ENCODE results near the gene KIF26B. TPM values are rescaled to one million over a fixed set of nuclear protein-coding genes. Genes with fewer than 3 reads are reported as not detected.

KIF26B gene
- polyA plus RNA-seq, 1 donor from 2014 or later, result 6.3 TPM

DNA sequence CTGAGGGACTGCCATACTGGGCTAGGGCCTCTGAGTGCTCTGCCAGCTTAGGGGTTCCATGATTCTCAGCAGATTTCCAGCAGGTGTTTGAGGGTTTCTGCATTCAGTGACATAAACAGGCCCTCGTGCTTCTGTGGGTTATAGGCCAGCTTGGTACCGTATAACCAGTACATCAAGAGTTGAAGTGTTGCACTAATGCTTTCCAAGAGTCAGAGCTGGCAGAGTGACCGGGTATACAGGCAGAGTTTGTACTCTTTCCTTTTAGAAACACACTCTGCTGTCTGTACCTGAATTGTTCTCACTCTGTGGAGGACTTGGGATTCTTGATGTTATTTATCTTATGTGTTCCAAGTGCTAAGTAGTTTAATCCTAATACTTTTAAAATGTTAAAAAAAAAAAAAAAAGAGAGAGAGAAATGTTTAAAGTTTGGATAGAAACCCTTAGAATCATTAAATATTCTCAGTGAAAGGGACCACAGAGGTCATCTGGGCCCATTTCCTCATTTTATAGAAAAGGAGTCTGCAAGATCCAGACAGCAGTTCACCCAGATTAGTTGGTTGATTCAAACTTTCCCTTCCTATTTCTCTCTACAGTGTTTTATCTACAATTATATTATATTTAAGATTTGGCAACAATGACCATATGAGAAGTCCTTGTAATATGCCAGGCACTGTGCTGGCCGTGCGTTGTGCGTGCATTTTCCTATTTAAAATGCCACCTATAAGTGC is 325.8 kb downstream of the KIF26B start:
- TF ChIP-seq POLR2AphosphoS5 (IDR thresholded peaks at IDR 0.05) (no peak), RAD21 (conservative IDR thresholded peaks at IDR 0.05) (no peak), TAF1 (IDR thresholded peaks at IDR 0.05; ENCODE audit: low read depth) (no peak), EZH2 (IDR thresholded peaks at IDR 0.05; ENCODE audit: borderline replicate concordance, insufficient read depth, low read length, poor library complexity, severe bottlenecking) (no peak), SMC3 (conservative IDR thresholded peaks at IDR 0.05; ENCODE audit: poor library complexity) (no peak), EP300 (conservative IDR thresholded peaks at IDR 0.05; ENCODE audit: poor library complexity, severe bottlenecking) (no peak), MXI1 (conservative IDR thresholded peaks at IDR 0.05; ENCODE audit: poor library complexity, severe bottlenecking) (no peak)
- TF ChIP-seq, protein P1, sequence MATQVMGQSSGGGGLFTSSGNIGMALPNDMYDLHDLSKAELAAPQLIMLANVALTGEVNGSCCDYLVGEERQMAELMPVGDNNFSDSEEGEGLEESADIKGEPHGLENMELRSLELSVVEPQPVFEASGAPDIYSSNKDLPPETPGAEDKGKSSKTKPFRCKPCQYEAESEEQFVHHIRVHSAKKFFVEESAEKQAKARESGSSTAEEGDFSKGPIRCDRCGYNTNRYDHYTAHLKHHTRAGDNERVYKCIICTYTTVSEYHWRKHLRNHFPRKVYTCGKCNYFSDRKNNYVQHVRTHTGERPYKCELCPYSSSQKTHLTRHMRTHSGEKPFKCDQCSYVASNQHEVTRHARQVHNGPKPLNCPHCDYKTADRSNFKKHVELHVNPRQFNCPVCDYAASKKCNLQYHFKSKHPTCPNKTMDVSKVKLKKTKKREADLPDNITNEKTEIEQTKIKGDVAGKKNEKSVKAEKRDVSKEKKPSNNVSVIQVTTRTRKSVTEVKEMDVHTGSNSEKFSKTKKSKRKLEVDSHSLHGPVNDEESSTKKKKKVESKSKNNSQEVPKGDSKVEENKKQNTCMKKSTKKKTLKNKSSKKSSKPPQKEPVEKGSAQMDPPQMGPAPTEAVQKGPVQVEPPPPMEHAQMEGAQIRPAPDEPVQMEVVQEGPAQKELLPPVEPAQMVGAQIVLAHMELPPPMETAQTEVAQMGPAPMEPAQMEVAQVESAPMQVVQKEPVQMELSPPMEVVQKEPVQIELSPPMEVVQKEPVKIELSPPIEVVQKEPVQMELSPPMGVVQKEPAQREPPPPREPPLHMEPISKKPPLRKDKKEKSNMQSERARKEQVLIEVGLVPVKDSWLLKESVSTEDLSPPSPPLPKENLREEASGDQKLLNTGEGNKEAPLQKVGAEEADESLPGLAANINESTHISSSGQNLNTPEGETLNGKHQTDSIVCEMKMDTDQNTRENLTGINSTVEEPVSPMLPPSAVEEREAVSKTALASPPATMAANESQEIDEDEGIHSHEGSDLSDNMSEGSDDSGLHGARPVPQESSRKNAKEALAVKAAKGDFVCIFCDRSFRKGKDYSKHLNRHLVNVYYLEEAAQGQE (IDR thresholded peaks at IDR 0.05; ENCODE audit: borderline replicate concordance), result no peak
- TF ChIP-seq, protein P2, sequence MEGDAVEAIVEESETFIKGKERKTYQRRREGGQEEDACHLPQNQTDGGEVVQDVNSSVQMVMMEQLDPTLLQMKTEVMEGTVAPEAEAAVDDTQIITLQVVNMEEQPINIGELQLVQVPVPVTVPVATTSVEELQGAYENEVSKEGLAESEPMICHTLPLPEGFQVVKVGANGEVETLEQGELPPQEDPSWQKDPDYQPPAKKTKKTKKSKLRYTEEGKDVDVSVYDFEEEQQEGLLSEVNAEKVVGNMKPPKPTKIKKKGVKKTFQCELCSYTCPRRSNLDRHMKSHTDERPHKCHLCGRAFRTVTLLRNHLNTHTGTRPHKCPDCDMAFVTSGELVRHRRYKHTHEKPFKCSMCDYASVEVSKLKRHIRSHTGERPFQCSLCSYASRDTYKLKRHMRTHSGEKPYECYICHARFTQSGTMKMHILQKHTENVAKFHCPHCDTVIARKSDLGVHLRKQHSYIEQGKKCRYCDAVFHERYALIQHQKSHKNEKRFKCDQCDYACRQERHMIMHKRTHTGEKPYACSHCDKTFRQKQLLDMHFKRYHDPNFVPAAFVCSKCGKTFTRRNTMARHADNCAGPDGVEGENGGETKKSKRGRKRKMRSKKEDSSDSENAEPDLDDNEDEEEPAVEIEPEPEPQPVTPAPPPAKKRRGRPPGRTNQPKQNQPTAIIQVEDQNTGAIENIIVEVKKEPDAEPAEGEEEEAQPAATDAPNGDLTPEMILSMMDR (IDR thresholded peaks at IDR 0.05; ENCODE audit: poor library complexity, severe bottlenecking), result no peak
- H3K27ac ChIP-seq (ENCODE audit: low read length), result peak overlapping the region; percentile 72
- H3K9me2 ChIP-seq (ENCODE audit: insufficient read depth, low read length), result no peaks in the 10 kb centered on the region
- no peak overlapping the region for H3K4me2 ChIP-seq (ENCODE audit: low read length)
- no peaks in the 10 kb centered on the region for H3K27me3 ChIP-seq (ENCODE audit: insufficient read depth, low read depth, low read length)
- H3F3A ChIP-seq (ENCODE audit: insufficient read depth, low read length, poor library complexity, severe bottlenecking), result no peaks in the 10 kb centered on the region
- H3K4me3 ChIP-seq (ENCODE audit: low read length), result no peak overlapping the region
- H3K79me2 ChIP-seq (replicated peaks; ENCODE audit: insufficient read depth, low read length), result no peaks in the 10 kb centered on the region
- no peaks in the 10 kb centered on the region for H3K36me3 ChIP-seq (ENCODE audit: insufficient read depth, low read length)
- H4K20me1 ChIP-seq (ENCODE audit: insufficient read depth), result no peaks in the 10 kb centered on the region
- no peak overlapping the region for H2AFZ ChIP-seq (ENCODE audit: low read depth, low read length)
- H3K9me3 ChIP-seq (ENCODE audit: low read length), result no peaks in the 10 kb centered on the region
- no peak overlapping the region for H3K9ac ChIP-seq (ENCODE audit: low read length)

GRCh38 chr1:245481261-245481660 is 326.5 kb downstream of the KIF26B start:
- no peaks in the 10 kb centered on the region for H4K20me1 ChIP-seq (ENCODE audit: insufficient read depth)
- H3K27me3 ChIP-seq (ENCODE audit: insufficient read depth, low read depth, low read length), result no peaks in the 10 kb centered on the region
- peak overlapping the region; percentile 4 for H2AFZ ChIP-seq (ENCODE audit: low read depth, low read length)
- peak overlapping the region; percentile 72 for H3K27ac ChIP-seq (ENCODE audit: low read length)
- H3K9me3 ChIP-seq (ENCODE audit: low read length), result no peaks in the 10 kb centered on the region
- H3K36me3 ChIP-seq (ENCODE audit: insufficient read depth, low read length), result no peaks in the 10 kb centered on the region
- peak overlapping the region; percentile 35 for H3K4me3 ChIP-seq (ENCODE audit: low read length)
- H3K79me2 ChIP-seq (replicated peaks; ENCODE audit: insufficient read depth, low read length), result no peaks in the 10 kb centered on the region
- no peaks in the 10 kb centered on the region for H3K9me2 ChIP-seq (ENCODE audit: insufficient read depth, low read length)
- peak overlapping the region; percentile 36 for H3K4me2 ChIP-seq (ENCODE audit: low read length)
- peak overlapping the region; percentile 12 for H3K9ac ChIP-seq (ENCODE audit: low read length)
- no peak for TF ChIP-seq TAF1 (IDR thresholded peaks at IDR 0.05; ENCODE audit: low read depth)
- TF ChIP-seq, protein P2 (IDR thresholded peaks at IDR 0.05; ENCODE audit: poor library complexity, severe bottlenecking), result no peak
- TF ChIP-seq, protein P1 (IDR thresholded peaks at IDR 0.05; ENCODE audit: borderline replicate concordance), result peak; percentile 84
- TF ChIP-seq POLR2AphosphoS5 (IDR thresholded peaks at IDR 0.05), result peak; percentile 33
- peak; percentile 12 for TF ChIP-seq RAD21 (conservative IDR thresholded peaks at IDR 0.05)
- no peak for TF ChIP-seq MXI1 (conservative IDR thresholded peaks at IDR 0.05; ENCODE audit: poor library complexity, severe bottlenecking)
- H3F3A ChIP-seq (ENCODE audit: insufficient read depth, low read length, poor library complexity, severe bottlenecking), result no peaks in the 10 kb centered on the region

Measured in neural cell (in vitro differentiated cells).